CD4-positive, alpha-beta T cell treated with Interleukin-10 for 1 hour (primary cell): ENCODE results near the gene CALU.

ENCODE experiments used
- DNase-seq: peaks from one replicate; pipeline ENCODE4 v3.0.0-alpha.2; 2020

Gene CALU

GRCh38 chr7:128755075-128755818 lies 16.1 kb downstream of the CALU start:
- no peak for DNase-seq

GRCh38 chr7:128755819-128756476 lies 16.8 kb downstream of the CALU start:
- no peak for DNase-seq

- DNase-seq: no peak
Measured at GRCh38 chr7:128757203-128757602, 18.0 kb downstream of the CALU start.

- no peak for DNase-seq
Measured at GRCh38 chr7:128758553-128758952, 19.4 kb downstream of the CALU start.

GRCh38 chr7:128759242-128759641 lies 20.1 kb downstream of the CALU start:
- DNase-seq: no peak

GRCh38 chr7:128763541-128763940 lies 24.4 kb downstream of the CALU start:
- DNase-seq: no peak

- DNase-seq: no peak
Measured at GRCh38 chr7:128767475-128768110, 28.4 kb downstream of the CALU start.

- DNase-seq: no peak
Measured at GRCh38 chr7:128770233-128770632, 31.1 kb downstream of the CALU start.

GRCh38 chr7:128773604-128774003 lies 34.4 kb downstream of the CALU start:
- no peak for DNase-seq

- DNase-seq: no peak
Measured at GRCh38 chr7:128774029-128774689, 35.0 kb downstream of the CALU start.

GRCh38 chr7:128774921-128775320 lies 35.8 kb downstream of the CALU start:
- no peak for DNase-seq

GRCh38 chr7:128775744-128776474 lies 36.8 kb downstream of the CALU start, which contains the start of gene OPN1SW:
OPN1SW (minus strand) TSS chr7:128775794; CDS start chr7:128775781, 13 bp downstream.
- DNase-seq: no peak

GRCh38 chr7:128777156-128778123 lies 38.3 kb downstream of the CALU start:
- DNase-seq: no peak

GRCh38 chr7:128778946-128779345 lies 39.8 kb downstream of the CALU start:
- no peak for DNase-seq

- DNase-seq: no peak
Measured at GRCh38 chr7:128781126-128781525, 42.0 kb downstream of the CALU start.

GRCh38 chr7:128781851-128782250 lies 42.7 kb downstream of the CALU start:
- no peak for DNase-seq

- no peak for DNase-seq
Measured at GRCh38 chr7:128783143-128783861, 44.1 kb downstream of the CALU start.

- DNase-seq: no peak
Measured at GRCh38 chr7:128785738-128786137, 46.6 kb downstream of the CALU start.

GRCh38 chr7:128788446-128789412 lies 49.6 kb downstream of the CALU start:
- no peak for DNase-seq
